ENCODE results near the gene FFAR1. TPM values are rescaled to one million over a fixed set of nuclear protein-coding genes. Genes with fewer than 3 reads are reported as not detected.

Gene FFAR1
- total and polyA plus RNA-seq, 2 of the 8 experiments (the other 6 are each of a cell fraction or from before 2014, with no cell fraction given) = not detected

DNA sequence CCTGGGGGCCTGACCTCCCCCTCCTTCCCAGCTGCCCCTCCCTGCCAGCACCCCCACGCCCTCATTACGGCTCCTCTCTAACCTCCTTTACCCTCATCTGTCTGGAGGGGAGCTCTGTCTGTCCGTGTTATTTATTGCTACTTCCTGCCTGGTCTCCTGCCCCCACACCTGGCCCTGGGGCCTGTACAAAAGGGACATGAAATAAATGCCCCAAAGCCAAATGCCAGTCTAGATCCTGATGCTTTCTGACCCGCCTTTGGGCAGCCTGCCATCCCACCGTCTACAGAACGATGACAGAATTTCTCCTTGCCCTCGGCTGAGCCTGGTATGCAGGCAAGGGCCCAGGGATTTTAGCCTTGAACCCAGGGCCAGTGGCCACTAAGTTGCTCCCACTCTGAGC lies 34.1 kb upstream of the FFAR1 start:
- Histone ChIP-seq H3K14ac (ENCODE audit: insufficient read length) (no peak overlapping the region), H2BK15ac (ENCODE audit: low read length) (no peak overlapping the region), H2AK5ac (ENCODE audit: low read depth, low read length) (no peak overlapping the region), H3K4me1 (replicated peaks in 1 of 4; ENCODE audit: control insufficient read depth in 3 of 4, insufficient read depth in 4 of 4, low read length in 3 of 4) (no peaks in the 10 kb centered on the region), H3K79me2 (ENCODE audit: control insufficient read depth in 1 of 2, insufficient read depth in 2 of 2, low read length in 2 of 2) (no peaks in the 10 kb centered on the region), H3K79me1 (ENCODE audit: low read depth, low read length) (no peaks in the 10 kb centered on the region), H3K56ac (replicated peaks; ENCODE audit: insufficient read length, low read depth, low read length) (no peak overlapping the region), H3K27me3 (replicated peaks in 1 of 4; ENCODE audit: control insufficient read depth in 3 of 4, extremely low read depth in 1 of 4, insufficient read depth in 3 of 4, low read length in 3 of 4) (no peaks in the 10 kb centered on the region), H3K4ac (replicated peaks; ENCODE audit: insufficient read length, low read depth, low read length) (no peak overlapping the region), H2BK120ac (replicated peaks; ENCODE audit: low read depth, low read length) (no peak overlapping the region), H3K4me2 (ENCODE audit: insufficient read depth in 1 of 2, low read depth in 2 of 2, low read length in 2 of 2) (no peak overlapping the region), H2BK5ac (ENCODE audit: low read depth, low read length) (no peak overlapping the region), H2BK20ac (ENCODE audit: low read length) (no peak overlapping the region), H3K9me3 (ENCODE audit: insufficient read depth in 2 of 2, low read depth in 1 of 2, low read length in 1 of 2) (no peaks in the 10 kb centered on the region), H3K9ac (replicated peaks in 1 of 4; ENCODE audit: extremely low read depth in 1 of 4, low read depth in 3 of 4, low read length in 3 of 4) (no peak overlapping the region), H4K20me1 (replicated peaks in 1 of 2; ENCODE audit: control insufficient read depth in 1 of 2, insufficient read depth in 2 of 2, low read length in 2 of 2) (no peaks in the 10 kb centered on the region), H3K36me3 (ENCODE audit: control insufficient read depth in 2 of 4, insufficient read depth in 4 of 4, low read length in 3 of 4) (no peaks in the 10 kb centered on the region), H4K8ac (ENCODE audit: extremely low read depth, insufficient read depth, low read length) (no peak overlapping the region), H3K27ac (ENCODE audit: low read depth, low read length) (no peak overlapping the region), H3K4me3 (ENCODE audit: extremely low read depth in 1 of 4, insufficient read depth in 2 of 4, low read depth in 3 of 4, low read length in 4 of 4) (no peak overlapping the region), H4K91ac (replicated peaks; ENCODE audit: insufficient read length, low read length) (no peak overlapping the region), H2AFZ (ENCODE audit: low read length) (no peak overlapping the region), H3K23me2 (ENCODE audit: low read depth, low read length) (no peaks in the 10 kb centered on the region), H3K23ac (ENCODE audit: insufficient read length) (no peak overlapping the region), H3K18ac (ENCODE audit: extremely low read depth, low read length) (no peak overlapping the region), H2BK12ac (ENCODE audit: low read depth, low read length) (no peak overlapping the region), H4K5ac (ENCODE audit: insufficient read length, low read depth, low read length) (no peak overlapping the region)
- no peak for TF ChIP-seq TAF7 (optimal IDR thresholded peaks at IDR 0.05; ENCODE audit: borderline replicate concordance, low read depth, low read length)
- TF ChIP-seq MAFK (IDR thresholded peaks at IDR 0.05; ENCODE audit: low read depth, low read length) = no peak
- no peak for TF ChIP-seq SUZ12 (IDR thresholded peaks at IDR 0.05; ENCODE audit: low read length)
- CTCF ChIA-PET (ENCODE audit: partially characterized antibody) = interaction anchor here (0.7 to 4.1 kb wide), 3 partner anchors 14 to 39 kb away, joined by 3 to 20 read pairs (median 4); partner anchors contain the start of gene CD22
- POLR2A ChIA-PET (ENCODE audit: partially characterized antibody) = no interaction called here
- no peak for FAIRE-seq
- WGBS, 2 experiments (ENCODE audit: extremely low coverage in 1 of 2, insufficient coverage in 1 of 2, insufficient read length in 1 of 2, insufficient replicate concordance in 2 of 2, low coverage in 1 of 2, low lambda C conversion rate in 2 of 2, missing lambda C conversion rate in 1 of 2) = 84% methylated on average over 7 of the region's 7 CpGs; no CpG with 5 or more reads in 1 of the 2 experiments
- DNase-seq (ENCODE audit: low read depth in 1 of 2, low spot score in 2 of 2) = no peak
